Suppressor macrophage (primary cell): ENCODE results near the gene CRTC3.
A peak's percentile ranks its signal among the peaks of the same experiment; 100 is the strongest.

Experiments
- DNase-seq, 4 experiments: peaks; one replicate each; pipeline ENCODE4 v3.0.0-alpha.2; 2020 to 2022

Gene CRTC3

DNA sequence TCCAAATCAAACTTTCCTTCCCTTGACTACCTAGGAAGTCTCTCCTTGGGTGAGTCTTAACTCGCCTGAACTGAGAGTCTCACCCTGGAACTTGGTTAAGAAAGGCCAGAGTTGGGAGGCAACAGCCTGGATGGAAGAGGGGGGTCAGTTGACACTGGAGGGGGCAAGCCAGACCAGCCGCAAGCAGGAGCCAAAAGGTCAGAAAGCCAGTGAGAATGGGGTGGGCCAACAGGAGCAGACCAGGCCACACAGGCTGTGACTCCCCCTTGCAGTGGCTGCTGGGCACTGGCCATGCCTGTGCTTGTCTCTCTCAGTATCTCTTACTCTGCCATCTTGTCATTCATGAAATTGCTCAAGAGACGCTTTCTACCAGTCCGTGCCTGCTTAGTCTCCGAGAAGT is 32.9 kb downstream of the CRTC3 start:
- DNase-seq: no peak

DNA sequence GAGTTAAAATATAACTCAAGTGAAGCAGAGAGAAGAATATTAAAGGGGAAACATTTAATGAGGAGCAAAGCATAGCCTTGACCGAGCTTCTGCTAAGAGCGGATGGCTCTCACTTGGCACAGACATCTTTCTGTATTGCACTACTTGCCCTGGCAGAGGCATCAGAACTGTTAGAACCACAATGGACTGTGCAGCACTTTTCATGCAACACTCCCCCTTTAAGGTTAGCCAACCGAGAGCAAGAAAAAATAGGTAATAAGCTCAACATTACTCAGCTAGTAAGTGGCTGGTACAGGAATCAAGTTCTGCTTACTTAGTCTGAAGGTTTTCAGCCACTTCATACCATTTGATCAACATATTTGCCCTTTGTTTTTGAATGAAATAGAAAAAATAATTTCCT is 33.7 kb downstream of the CRTC3 start:
- no peak for DNase-seq

DNA sequence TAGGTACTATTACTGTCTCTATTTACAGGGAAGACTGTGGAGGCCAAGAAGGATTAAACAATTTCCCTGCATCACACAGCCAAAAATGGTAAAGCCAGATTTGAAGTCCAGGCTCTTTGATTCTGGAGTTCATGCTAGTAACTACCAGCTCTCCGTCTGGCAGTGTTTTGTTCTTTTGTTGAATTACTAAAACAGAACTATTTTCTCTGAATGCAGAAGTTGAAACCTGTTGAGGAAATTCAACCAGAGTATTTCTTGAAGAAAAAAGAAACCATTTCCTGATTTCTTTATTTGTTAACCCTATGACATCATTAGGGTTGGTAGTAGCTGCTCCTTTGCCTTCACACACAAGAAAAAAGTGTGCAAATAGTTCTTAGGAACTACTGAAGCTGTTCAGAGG is 34.3 kb downstream of the CRTC3 start:
- peak; percentile 47 to 91 (median 71) for DNase-seq

DNA sequence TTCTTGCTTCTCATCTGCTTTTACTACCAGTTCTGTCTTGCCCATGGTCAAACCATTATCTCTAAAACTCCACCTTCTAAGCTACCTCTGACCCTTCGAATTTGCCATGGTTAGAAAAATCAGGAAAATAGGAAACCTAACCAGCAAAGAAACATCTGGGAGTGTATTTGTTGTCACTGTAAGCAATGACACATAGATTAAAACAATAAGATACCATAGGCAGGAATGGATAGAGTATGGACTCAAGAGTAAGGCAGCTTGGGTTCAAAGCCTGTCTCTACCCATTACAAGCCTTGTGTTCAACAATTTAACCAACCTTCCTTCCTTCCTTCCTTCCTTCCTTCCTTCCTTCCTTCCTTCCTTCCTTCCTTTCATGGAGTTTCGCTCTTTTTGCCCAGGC is 34.9 kb downstream of the CRTC3 start:
- DNase-seq: no peak

DNA sequence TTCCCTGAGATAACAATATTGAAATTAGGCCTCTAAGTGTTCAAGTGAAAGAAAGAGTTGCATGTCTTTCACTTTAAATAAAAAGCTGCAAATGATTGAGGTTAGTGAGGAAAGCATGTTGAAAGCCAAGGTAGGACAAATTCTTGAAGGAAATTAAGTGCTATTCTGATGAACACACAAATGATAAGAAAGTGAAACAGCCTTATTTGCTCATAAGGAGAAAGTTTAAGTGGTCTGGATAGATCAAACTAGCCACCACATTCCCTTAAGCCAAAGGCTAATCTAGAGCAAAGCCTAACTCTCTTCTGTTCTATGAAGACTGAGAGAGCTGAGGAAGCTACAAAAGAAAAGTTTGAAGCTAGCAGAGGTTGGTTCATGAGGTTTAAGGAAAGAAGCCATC is 36.1 kb downstream of the CRTC3 start:
- DNase-seq: no peak

DNA sequence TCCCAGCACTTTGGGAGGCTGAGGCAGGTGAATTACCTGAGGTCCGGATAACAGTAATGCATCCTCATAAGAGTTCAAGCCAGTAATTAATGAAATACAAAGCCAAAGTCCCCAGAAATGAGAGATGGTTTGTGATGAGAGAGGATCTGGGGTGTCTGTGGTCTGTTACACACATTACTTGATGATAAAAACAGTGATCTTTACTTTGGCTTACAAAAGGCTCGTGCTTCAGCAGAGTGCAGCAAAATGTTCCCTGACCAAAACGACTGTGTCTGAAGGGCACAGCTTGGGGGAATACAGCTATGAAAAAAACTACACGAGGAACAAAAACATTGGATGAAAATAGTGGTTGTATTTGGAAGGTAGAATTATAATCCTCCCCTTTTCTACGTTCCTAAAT is 40.9 kb downstream of the CRTC3 start:
- peak in 2 of 4 experiments; percentile 18 to 38 for DNase-seq

DNA sequence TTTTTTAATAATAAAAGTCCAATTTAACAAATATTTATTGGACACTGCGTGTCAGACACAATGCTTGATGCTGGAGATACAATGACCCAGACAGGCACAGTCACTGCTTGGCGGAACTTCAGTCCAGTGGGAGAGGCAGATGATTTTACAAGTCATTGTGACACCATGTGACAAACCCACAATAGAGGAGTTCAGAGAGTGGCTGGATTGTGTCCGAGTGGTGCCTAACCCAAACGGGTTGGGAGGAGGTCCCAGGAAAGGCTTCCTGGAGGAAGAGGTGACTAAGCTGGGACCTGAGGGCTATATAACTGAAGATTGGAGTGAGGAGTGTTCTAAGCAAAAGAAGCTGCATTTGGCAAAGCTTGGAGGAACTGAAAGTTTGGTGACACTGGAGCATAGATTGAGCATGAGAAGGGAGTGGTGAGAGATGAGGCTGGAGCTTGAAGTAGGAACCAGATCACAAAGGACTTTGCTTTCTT is 41.4 kb downstream of the CRTC3 start:
- peak; percentile 91 to 97 (median 92) for DNase-seq

DNA sequence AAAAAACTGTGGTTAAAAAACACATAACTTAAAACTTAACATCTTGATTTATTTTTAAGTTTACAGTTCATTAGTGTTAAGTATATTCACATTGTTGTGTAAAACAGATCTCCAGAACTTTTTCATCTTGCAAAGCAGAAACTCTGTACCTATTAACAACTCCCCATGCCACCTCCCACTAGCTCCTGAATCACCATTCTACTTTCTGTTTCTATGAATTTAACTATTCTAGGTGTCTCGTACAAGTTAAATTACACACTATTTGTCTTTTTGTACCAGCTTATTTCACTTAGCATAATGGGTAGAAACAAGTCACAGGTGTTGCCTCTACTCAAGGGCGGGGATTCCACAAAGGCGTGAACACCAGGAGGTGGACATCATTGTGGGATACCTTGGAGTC is 43.2 kb downstream of the CRTC3 start:
- DNase-seq: no peak

DNA sequence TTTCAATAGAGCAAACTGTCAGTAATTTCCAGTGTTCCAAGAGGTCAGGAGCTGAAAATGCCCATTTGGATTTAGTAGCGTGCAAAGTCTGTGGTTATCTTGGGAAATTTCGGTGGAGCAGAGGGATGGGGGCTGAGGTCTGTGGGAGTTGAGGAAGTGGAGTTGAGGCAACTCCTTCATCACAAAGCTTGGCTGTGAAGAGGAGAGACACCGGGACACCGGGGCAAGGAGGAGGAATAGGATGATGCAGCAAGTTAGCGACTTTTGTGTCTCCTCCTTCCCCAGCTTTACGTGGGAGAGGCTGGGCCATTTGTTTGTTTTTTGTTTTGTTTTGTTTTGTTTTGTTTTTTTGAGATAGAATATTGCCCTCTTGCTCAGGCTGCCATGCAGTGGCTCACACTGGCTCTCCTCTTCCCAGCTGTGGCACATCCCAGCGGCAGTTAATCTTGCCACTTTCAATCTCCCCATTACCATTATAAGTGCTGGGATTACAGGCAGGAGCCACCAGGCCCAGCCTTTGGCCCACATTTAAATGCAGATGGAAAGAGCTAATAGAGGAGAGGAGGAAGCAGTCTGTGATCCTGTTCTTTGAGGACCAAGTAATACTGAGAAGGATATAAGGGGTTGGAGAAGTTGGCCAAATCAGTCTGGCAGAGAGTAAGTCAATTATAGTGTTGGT is 47.1 kb downstream of the CRTC3 start:
- DNase-seq: peak in 1 of 4 experiments; percentile 46

DNA sequence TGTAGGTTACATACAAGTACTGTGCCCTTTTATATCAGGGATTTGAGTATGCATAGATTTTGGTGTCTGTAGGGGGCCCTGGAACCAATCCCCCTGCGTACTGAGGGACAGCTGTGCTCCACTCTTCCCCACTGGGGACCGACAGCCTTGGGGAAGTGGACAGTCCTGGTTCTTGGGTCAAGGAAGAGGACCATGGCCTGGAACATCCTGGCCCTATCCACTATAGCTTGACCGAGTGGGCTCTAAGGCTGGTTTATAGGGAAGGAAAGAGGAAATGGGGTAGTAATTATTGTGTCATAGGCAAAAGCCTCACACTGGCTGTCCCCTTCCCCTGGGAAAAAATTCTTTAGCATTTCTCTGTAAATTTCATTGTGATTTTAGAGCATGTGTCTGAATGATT is 49.5 kb downstream of the CRTC3 start:
- peak in 2 of 4 experiments; percentile 23 to 46 for DNase-seq

DNA sequence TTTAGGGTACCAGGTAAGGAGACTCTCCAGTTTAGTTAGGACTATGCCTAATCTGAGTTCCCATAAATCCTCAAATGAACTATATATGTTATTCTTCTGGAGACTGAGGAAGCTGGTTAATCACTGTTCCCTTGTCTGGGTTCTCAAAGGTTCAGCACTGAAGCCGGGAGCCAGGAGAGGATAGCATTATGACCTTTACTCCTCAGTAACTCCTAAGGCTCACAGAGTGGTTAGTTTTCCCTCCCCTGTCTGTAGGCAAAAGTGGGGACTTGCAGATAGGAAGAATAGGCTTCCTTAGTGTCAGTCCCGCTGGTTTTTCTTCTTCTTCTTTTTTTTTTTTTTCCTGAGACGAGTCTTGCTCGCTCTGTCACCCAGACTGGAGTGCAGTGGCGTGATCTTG is 50.4 kb downstream of the CRTC3 start:
- peak in 1 of 4 experiments; percentile 24 for DNase-seq

DNA sequence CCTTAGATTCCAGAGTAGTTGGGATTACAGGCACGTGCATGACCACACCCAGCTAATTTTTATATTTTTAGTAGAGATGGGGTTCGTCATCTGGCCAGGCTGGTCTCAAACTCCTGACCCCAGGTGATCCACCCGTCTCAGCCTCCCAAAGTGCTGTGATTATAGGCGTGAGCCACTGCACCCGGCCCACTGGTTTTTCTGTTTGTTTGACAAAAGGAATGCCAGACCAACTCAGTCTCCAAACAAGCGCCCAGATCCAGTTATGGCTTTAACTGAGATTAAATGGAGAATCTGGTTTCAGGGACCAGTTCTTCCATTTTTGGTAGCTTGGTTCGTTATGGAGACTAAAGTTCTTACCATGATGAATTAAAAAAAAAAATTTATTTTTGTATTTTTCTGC is 50.8 kb downstream of the CRTC3 start:
- no peak for DNase-seq

DNA sequence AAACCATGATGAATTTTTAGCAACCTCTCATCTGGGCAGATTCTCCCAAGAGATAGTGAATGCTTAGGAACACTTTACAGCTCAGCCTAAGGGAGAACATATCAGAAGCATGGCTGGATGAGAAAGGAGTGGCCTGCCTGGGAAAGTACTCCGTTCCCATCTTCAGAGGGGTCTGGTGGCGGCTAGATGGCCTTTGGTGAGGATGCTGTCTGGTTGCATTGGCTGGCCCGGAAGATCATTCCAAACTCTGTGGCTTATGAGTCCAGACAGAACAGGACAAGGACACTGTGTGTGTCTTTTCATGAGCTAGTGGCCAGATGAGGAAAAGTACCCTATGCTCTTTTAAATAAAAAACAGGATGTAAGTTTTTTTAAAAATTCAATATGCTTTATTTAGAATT is 51.2 kb downstream of the CRTC3 start:
- no peak for DNase-seq

DNA sequence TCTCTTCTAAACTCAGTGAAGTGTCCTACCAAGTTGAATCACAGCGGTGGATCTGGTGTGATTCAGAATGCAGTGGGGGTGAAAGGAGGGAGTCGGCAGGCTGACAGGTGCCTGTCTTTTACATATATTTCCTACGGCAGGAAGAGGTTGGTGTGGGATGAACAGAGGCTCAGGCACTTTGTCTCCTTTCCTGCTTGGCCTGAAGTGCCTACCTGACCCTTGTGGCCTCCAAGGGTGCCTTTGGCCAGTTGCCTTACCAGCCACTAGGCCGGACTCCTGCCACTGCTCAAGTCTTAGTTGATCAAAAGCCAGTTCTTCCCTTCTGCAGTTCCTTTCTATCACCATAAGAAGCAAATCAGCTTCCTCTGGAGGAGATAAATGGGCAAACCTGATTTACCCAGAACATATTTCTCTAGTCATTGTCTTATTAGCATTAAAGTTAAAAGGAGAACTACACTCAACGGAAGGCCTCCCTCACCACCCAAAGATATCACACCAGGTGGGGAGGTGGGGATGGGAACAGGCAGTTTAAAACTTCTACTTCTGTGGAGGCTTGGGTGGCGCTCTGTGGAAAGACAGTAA is 52.1 kb downstream of the CRTC3 start:
- DNase-seq: no peak

DNA sequence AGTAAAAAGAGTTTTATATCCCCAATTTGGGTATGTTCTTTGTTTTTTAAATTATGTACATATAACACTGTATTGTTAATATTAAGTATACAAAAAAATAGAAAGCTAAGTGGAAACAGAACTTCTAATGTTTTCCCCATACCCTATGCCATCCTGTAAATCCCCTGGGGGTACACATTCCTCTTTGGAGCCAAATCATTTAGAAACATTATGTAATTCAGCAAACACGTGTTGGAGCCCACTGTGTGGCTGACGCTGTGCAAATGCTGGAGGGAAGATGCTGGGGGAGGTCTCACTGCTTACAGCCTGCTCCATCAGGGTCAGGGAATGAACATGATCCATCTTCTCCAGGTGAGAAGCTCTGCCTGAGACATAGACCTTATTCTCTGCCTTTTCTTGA is 52.8 kb downstream of the CRTC3 start:
- no peak for DNase-seq

DNA sequence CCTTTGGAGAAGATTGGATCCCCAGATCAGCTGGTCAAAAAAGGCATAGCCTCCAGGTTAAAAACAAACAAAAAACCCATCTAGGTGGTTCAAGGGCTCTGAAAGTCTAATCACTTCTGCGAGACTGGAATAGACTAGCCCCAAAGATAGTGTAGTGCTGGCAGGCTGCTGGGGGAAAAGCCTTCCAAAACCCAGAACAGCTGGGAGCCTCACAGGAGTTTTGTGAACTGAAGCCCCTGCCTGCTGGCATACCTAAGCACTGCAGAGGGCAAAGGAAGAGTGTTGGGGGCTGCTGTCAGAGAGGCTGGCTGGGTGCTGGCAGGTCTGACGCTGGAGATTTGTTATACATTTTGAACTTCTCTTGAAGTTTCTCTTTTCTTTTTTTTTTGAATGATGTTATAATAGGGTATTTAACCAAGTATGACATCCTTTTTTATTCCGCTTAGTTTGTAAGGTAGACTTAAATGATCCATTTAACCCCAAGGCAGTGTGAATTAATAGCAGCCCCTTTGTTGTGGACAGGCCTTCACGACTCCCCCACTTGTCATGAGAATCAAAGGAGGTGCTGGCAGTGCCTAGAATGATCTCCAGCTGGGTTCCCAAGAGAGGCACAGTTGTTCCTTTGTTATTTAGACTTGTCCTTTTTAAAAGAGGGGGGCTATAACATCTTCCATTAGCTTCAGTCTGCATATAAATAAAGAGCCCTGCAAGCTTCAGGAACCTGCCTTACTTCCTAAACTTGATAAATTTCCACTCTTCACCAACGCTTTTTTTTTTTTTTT is 53.9 kb downstream of the CRTC3 start:
- no peak for DNase-seq

DNA sequence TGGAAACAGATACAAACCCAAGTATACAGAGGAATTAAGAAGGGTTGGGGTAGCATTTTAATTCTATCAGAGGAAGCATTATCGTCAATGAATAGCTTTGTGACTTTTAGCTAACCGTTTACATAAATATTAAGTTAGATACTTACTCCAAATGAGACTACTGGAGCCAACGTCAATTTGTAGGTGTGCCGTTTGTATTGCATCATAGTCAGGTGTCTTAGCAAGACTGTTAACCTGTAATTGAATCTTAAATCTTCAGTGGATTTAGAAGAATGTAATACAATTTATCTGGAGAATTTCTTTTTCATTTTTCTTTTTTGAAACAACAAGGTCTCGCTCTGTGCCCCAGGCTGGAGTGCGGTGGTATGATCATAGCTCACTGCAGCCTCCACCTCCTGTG is 55.1 kb downstream of the CRTC3 start:
- no peak for DNase-seq

DNA sequence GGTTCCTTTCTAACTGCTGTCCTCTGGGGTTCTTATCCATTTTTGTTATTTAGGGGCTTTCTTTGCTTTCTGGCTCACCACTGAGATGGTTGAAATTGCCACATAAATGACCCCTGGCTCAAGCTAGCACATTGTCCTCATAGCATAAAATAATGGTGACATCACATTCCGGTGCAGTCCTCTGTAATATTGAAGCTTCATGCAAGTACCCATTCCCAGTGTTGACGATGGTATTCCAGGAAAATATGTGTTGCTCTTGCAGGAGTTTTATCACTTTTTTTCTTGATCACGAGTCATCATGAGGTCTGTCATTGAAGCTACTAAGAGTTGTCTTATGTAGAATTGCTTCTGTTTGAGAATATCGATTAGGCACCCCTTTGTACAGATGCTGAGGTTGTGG is 56.1 kb downstream of the CRTC3 start:
- DNase-seq: no peak

DNA sequence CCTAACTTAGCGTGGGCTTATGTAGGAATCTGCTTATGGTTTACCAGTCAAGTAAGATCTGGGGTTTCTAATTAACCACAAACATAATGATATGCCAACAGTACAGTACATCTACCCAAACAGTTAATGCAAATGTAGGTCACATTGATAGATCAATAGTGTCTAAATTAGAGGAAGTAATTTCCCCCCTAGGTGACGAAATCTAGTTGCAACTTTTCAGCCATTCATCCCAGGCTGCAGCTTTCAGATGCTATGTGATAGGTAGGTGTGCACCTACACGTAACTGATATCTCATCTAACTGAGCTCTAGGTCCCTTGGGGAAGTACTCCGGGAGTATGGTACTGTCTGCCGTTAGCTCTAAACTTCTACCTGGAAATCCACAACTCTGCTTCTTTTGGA is 57.2 kb downstream of the CRTC3 start:
- DNase-seq: no peak

DNA sequence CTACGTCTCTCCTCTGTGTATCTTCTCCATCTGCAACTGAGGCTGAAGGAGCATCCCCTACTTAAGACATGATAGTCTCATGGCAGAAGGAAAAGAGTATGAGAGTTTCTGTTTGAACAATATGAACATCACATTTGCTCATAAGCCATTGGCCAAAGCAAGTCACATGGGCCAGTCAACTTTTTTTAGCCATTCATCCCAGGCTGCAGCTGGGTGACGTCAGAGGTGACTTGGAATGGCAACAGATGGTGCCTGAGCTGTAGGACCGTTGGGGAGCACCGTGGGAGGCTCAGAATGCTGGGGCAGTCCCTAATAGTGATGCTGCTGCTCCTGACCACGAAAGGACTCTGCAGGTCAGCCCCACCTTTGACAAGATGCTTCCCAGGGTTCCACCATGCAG is 58.7 kb downstream of the CRTC3 start:
- DNase-seq: no peak

DNA sequence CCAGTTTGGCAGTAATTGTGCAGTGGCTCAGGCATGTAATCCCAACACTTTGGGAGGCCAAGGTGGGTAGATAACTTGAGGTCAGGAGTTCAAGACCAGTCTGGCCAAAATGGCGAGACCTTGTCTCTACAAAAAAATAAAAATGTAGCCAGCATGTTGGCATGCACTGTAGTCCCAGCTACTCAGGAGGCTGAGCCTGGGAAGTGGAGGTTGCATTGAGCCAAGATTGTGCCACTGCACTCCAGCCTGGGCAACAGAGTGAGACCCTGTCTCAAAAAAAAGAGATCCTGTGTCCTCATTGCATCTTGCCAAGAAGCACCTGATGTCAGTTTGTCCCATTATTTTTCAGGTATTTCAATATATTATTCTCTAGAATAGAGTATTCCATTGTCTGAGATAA is 61.8 kb downstream of the CRTC3 start:
- DNase-seq: no peak

DNA sequence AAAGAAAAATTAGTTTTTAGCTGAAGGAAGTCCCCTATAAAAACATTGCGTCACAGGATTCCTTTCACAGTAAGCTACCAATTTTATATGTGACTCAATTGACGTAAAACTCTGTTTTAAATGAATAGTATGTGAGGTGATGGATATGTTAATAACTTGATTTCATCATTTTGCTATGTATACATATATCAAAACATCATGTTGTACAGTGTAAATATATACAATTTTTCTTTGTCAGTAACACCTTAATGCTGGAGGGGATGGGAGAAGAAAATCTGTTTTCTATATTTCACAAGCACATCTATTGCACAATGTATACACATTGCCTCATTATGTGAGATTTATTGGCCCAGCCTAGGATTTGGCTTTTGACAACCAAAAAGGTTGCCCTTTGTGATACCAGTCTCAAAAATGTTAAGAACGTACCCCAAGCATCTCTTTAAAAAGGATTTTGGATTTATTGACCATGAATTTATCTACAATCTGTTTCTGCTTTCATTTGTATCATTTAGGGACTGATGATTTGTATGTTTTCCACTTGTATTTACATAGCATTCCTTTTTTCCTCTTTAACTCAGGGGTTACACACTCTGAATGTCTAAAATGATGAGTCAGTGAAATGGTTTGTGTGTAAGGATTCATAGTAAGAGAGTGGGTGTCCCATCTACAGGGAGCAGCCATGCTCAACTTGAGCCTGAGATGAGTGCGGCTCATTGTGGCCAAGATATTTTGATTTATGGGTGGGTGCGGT is 62.6 kb downstream of the CRTC3 start:
- peak in 2 of 4 experiments; percentile 23 to 48 for DNase-seq

DNA sequence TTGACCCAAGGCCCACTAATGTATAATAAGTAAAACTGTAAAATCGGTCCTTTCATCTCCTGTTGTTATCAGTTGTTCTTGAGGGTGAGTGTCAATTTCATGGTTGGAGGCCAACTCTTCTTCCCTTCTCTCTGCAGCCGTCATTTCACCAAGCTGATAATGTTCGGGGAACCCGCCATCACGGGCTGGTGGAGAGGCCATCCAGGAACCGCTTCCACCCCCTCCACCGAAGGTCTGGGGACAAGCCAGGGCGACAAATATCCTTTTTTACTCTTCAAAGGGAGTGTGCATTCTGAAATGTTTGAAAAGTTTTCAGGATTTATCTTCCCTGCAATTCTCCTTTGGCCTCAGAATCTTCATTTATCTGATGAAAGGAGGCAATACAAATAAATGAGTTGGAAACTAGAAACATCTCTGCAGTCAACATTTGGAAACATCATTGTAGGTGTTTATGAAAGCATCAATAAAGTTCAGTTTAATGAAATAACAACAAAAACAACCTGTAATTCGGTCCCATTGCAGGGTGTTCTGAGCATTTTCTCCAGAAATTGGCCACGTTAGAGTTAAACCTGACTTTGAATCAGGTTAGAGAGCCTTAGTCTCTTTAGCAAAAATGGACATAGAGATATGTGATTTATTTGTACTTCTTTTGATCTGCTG is 63.9 kb downstream of the CRTC3 start:
- no peak for DNase-seq
